GM18519 (cell line): Measurements from ENCODE around the gene CWC22.

Experiments used
- ATAC-seq: cut with Tn5 transposase; IDR thresholded peaks from one replicate; pipeline ENCODE4 v1.9.1; 2021; ENCODE audit warnings: mild to moderate bottlenecking, moderate library complexity; ENCODE audit not compliant: unreplicated experiment, low FRiP score

The CWC22 gene

DNA sequence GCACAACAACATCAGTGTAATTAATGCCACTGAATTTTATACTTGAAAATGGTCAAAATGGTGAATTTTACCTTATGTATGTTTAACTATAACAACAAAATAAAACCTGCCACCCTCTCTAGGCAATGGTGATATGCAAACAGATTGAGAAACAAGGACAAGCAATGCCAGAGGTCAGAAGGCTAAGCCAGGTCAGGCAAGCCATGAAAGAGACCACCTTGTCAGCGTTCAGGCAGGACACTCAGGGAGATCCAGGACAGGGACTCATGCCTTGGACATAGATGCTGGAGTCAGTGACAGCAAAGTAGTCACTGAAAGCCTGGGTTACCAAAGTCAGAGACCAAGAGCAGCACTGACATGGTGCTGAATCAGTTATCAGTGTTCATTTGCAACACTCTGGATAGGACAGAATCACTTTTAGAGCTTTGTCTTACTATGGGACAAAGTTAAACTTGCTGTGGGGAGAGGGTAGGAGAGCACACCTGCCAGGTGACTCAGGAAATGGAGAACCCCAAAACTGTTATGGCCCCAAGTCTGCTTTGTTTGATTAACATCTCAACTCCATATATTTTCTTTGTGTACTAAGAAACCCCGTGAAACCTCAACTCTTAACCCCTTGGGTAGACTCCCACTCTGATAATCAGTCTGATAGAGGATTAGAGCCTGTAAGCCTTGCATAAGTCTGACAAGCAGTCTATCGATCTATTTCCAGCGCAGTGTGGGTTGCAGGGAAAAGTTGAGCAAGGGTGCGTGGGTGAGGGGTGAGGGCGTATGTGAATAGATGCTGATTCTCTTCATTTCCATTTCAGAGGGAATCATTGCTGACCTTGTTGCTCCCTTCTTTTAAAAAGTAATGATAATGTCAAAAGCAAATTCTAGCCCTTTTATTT lies 97.0 kb downstream of the CWC22 start:
- no peak for ATAC-seq

- ATAC-seq: no peak
Observed at GRCh38 chr2:179900655-179901054, 106.4 kb downstream of the CWC22 start.

DNA sequence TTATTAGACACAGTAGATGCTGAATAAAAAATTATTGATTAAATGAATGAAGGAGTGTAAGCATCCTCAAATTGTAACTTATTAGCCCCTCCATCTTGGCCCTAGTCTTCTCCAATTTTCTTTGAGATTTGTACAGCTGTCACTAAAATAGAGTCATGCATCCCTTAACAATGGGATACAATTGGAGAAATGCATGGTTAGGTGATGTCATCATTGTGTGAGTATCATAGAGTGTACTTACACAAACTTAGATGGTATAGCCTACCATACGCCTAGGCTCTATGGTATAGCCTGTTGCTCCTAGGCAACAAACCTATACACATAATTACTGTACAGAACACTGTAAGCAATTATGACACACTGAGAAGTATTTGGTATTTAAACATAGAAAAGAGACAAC lies 107.4 kb downstream of the CWC22 start:
- ATAC-seq: no peak

DNA sequence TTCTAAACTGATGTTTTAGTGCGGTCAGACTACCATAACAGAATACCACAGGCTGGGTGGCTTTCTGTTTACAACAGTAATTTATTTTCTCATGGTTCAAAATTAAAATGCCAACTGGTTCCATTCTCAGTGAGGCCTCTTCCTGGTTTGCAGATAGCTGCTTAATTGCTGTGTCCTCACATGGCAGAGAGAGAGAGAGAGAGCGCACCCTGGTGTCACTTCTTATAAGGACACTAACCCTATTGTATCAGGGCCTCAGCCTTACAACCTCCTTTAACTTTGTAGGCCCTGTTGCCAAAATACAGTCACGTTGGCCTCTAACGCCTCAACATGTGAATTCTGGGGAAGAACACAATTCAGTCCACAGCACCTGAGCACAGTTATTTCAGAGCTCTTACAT lies 108.2 kb downstream of the CWC22 start:
- peak; percentile 95 for ATAC-seq
